Measurements from ENCODE around the gene ABAT.

ABAT gene

GRCh38 chr16:8656376-8656775 lies 18.0 kb upstream of the ABAT start:
- Histone ChIP-seq H3K4me3 (ENCODE audit: low read depth, low read length) (no peak overlapping the region), H3K4me1 (ENCODE audit: control insufficient read depth, insufficient read depth, low read length) (no peaks in the 10 kb centered on the region)

GRCh38 chr16:8660841-8661301 lies 13.5 kb upstream of the ABAT start:
- no peaks in the 10 kb centered on the region for H3K36me3 ChIP-seq (ENCODE audit: control insufficient read depth, insufficient read depth, low read length)
- H3K27me3 ChIP-seq (ENCODE audit: control insufficient read depth, insufficient read depth, low read length), result no peaks in the 10 kb centered on the region
- no peaks in the 10 kb centered on the region for H3K9me3 ChIP-seq (ENCODE audit: control insufficient read depth, insufficient read depth, low read length)
- H3K4me1 ChIP-seq (ENCODE audit: control insufficient read depth, insufficient read depth, low read length), result no peaks in the 10 kb centered on the region
- H3K4me3 ChIP-seq (ENCODE audit: low read depth, low read length), result no peak overlapping the region
- no peak overlapping the region for H3K9ac ChIP-seq (ENCODE audit: low read depth, low read length)

More at GRCh38 chr16:8656376-8656775, 18.0 kb upstream of the ABAT start:
- Histone ChIP-seq H3K36me3 (ENCODE audit: control insufficient read depth, insufficient read depth, low read length) (no peaks in the 10 kb centered on the region), H3K9ac (ENCODE audit: low read depth, low read length) (no peak overlapping the region), H3K9me3 (ENCODE audit: control insufficient read depth, insufficient read depth, low read length) (no peaks in the 10 kb centered on the region), H3K27me3 (ENCODE audit: control insufficient read depth, insufficient read depth, low read length) (no peaks in the 10 kb centered on the region)

DNA sequence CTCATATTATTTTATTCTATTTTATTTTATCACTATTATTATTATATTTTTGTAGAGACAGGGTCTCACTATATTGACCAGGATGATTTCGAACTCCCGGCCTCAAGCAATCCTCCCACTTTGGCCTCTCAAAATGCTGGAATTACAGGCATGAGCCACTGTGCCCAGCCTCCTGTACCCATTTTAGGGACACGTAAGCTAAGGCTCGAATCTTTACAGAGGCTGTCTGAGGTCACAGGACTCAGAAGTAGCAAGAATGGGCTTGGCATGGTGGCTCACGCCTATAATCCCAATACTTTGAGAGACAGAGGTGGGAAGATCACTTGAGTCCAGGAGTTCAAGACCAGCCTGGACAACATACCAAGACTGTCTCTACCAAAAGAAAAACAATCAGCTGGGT lies 12.7 kb upstream of the ABAT start:
- Histone ChIP-seq H3K4me1 (ENCODE audit: control insufficient read depth, insufficient read depth, low read length) (no peaks in the 10 kb centered on the region), H3K27me3 (ENCODE audit: control insufficient read depth, insufficient read depth, low read length) (no peaks in the 10 kb centered on the region), H3K9me3 (ENCODE audit: control insufficient read depth, insufficient read depth, low read length) (no peaks in the 10 kb centered on the region), H3K9ac (ENCODE audit: low read depth, low read length) (no peak overlapping the region), H3K4me3 (ENCODE audit: low read depth, low read length) (no peak overlapping the region), H3K36me3 (ENCODE audit: control insufficient read depth, insufficient read depth, low read length) (no peaks in the 10 kb centered on the region)

DNA sequence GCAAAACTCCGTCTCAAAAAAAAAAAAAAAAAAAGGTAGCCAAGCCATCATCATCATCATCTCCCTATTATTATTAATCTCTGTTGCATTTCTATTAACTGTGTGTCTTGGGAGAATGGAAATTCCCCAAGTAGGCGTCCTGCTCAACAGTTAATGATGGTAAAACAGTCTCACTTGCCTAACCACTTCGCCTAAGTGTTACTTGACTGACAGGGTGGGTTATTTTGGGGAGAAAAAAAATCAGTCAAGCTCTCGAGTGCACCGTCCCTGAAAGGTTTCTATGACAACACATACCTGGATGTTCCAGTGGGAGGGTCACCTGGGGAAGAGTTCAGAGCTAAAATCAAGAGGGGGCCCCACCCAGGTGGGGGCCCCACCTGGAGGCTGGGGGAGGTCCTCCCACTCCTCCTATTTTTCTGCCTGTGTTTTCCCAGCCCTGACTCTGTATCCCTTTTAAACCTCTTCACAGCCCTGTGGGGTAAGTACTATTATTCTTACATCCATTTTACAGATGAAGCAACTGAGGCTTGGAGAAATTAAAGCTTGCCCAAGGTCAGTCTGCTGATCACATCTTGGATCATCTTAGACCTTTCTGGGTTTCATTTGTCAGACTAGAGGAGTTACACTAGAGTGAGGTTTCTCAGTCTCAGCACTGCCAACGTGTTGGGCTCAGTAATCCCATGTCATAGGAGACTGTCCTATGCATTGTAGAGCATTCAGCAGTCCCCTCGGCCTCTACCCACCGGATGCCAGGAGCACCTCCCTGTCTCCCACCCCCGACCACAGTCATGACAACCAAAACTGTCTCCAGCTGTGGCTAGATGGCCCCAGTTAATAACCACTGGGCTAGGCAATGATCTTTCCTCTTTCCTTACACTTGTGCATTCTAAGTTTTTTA lies 11.0 kb upstream of the ABAT start:
- H3K4me1 ChIP-seq (ENCODE audit: control insufficient read depth, insufficient read depth, low read length), result no peaks in the 10 kb centered on the region
- H3K36me3 ChIP-seq (ENCODE audit: control insufficient read depth, insufficient read depth, low read length), result no peaks in the 10 kb centered on the region
- H3K27me3 ChIP-seq (ENCODE audit: control insufficient read depth, insufficient read depth, low read length), result no peaks in the 10 kb centered on the region
- no peak overlapping the region for H3K9ac ChIP-seq (ENCODE audit: low read depth, low read length)
- no peaks in the 10 kb centered on the region for H3K9me3 ChIP-seq (ENCODE audit: control insufficient read depth, insufficient read depth, low read length)
- no peak overlapping the region for H3K4me3 ChIP-seq (ENCODE audit: low read depth, low read length)

DNA sequence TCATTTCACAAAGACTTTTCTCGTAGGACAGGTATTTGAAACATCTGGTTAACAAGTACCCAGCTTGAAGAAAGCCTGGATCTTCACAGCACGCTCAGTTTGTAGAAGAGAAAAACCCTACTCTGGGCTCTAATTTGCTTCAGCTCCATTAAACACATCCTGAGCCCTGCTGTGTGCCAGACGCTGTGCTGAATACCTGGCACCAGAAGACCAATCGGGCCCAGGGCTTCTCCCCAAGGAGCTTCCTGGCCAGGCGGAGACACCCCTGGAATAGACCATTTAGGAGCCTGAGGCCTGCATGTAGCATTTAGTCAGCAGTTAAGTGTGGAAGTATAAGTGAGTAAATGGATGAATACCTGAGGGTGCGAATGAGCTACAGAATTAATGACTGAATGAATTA lies 8.9 kb upstream of the ABAT start:
- Histone ChIP-seq H3K36me3 (ENCODE audit: control insufficient read depth, insufficient read depth, low read length) (no peaks in the 10 kb centered on the region), H3K9me3 (ENCODE audit: control insufficient read depth, insufficient read depth, low read length) (no peaks in the 10 kb centered on the region), H3K4me3 (ENCODE audit: low read depth, low read length) (no peak overlapping the region), H3K9ac (ENCODE audit: low read depth, low read length) (no peak overlapping the region), H3K27me3 (ENCODE audit: control insufficient read depth, insufficient read depth, low read length) (no peaks in the 10 kb centered on the region), H3K4me1 (ENCODE audit: control insufficient read depth, insufficient read depth, low read length) (no peaks in the 10 kb centered on the region)

DNA sequence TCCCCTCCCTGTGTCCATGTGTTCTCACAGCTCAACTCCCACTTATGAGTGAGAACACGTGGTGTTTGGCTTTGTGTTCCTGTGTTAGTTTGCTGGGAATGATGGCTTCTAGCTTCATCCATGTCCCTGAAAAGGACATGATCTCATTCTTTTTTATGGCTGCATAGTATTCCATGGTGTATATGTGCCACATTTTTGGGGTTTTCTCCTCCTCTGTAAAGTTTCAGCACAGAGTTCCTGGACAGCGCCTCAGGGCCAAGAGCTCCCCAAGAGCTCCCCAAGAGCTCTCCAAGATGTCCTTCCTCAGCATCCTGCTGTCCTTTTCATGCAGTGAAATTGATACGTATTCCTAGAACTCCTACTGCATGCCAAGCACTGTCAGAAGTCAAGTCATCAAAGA lies 6.9 kb upstream of the ABAT start:
- Histone ChIP-seq H3K27me3 (ENCODE audit: control insufficient read depth, insufficient read depth, low read length) (no peaks in the 10 kb centered on the region), H3K9me3 (ENCODE audit: control insufficient read depth, insufficient read depth, low read length) (no peaks in the 10 kb centered on the region), H3K4me1 (ENCODE audit: control insufficient read depth, insufficient read depth, low read length) (no peaks in the 10 kb centered on the region), H3K36me3 (ENCODE audit: control insufficient read depth, insufficient read depth, low read length) (no peaks in the 10 kb centered on the region), H3K9ac (ENCODE audit: low read depth, low read length) (no peak overlapping the region), H3K4me3 (ENCODE audit: low read depth, low read length) (no peak overlapping the region)

DNA sequence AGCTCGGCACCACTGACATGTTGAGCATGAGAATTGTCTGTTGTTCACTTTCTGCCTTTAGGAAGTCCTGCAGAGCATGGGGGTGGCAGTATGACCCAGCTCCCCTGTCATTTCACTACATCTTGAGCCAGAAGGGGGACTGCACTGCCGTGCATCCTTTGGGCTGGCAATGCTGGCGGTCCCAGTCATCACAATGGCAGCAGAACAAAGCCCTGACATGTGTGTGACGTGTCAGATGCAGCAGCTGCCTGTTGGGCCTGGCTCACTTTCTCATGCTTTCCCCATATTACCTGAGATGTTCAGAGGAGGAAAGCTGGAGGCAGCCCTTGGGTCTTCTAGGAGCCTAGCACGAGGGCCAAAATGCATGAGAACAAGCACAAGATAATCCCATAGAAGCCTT lies 6.3 kb upstream of the ABAT start:
- Histone ChIP-seq H3K36me3 (ENCODE audit: control insufficient read depth, insufficient read depth, low read length) (no peaks in the 10 kb centered on the region), H3K9me3 (ENCODE audit: control insufficient read depth, insufficient read depth, low read length) (no peaks in the 10 kb centered on the region), H3K27me3 (ENCODE audit: control insufficient read depth, insufficient read depth, low read length) (peaks cover 4% of the 10 kb centered on the region), H3K4me3 (ENCODE audit: low read depth, low read length) (no peak overlapping the region), H3K4me1 (ENCODE audit: control insufficient read depth, insufficient read depth, low read length) (no peaks in the 10 kb centered on the region), H3K9ac (ENCODE audit: low read depth, low read length) (no peak overlapping the region)

GRCh38 chr16:8669481-8669880 lies 4.9 kb upstream of the ABAT start:
- no peak overlapping the region for H3K9ac ChIP-seq (ENCODE audit: low read depth, low read length)
- no peak overlapping the region for H3K4me3 ChIP-seq (ENCODE audit: low read depth, low read length)
- no peaks in the 10 kb centered on the region for H3K4me1 ChIP-seq (ENCODE audit: control insufficient read depth, insufficient read depth, low read length)
- peaks cover 12% of the 10 kb centered on the region for H3K27me3 ChIP-seq (ENCODE audit: control insufficient read depth, insufficient read depth, low read length)
- no peaks in the 10 kb centered on the region for H3K36me3 ChIP-seq (ENCODE audit: control insufficient read depth, insufficient read depth, low read length)
- H3K9me3 ChIP-seq (ENCODE audit: control insufficient read depth, insufficient read depth, low read length), result no peaks in the 10 kb centered on the region

DNA sequence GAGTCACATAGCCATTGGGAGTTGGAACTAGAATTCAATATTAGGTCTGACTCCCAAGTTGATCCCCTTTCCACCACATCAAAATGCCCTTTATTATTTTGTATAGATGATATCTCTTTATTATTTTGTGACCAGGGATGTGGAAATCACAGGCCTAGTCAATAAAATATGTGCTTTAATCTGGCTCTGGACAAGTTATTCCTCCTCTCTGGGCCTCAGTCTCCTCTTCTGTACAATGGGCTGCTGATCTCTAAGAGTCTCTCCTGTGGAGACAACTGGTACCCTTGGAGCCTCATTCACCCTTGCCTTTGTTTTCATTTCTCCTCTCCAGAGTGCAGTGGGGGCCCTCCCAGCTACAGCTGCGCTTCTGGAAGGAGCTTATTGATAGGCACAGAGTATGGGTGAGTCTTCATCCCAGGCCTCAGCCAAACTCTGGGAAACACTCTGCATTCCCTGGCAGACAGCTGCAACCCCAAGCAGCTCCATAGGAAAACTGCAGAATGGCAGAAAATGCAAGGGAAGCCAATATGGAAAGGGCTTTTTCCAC lies 4.3 kb upstream of the ABAT start:
- Histone ChIP-seq H3K4me1 (ENCODE audit: control insufficient read depth, insufficient read depth, low read length) (no peaks in the 10 kb centered on the region), H3K9ac (ENCODE audit: low read depth, low read length) (no peak overlapping the region), H3K4me3 (ENCODE audit: low read depth, low read length) (no peak overlapping the region), H3K27me3 (ENCODE audit: control insufficient read depth, insufficient read depth, low read length) (peaks cover 17% of the 10 kb centered on the region), H3K9me3 (ENCODE audit: control insufficient read depth, insufficient read depth, low read length) (no peaks in the 10 kb centered on the region), H3K36me3 (ENCODE audit: control insufficient read depth, insufficient read depth, low read length) (no peaks in the 10 kb centered on the region)

DNA sequence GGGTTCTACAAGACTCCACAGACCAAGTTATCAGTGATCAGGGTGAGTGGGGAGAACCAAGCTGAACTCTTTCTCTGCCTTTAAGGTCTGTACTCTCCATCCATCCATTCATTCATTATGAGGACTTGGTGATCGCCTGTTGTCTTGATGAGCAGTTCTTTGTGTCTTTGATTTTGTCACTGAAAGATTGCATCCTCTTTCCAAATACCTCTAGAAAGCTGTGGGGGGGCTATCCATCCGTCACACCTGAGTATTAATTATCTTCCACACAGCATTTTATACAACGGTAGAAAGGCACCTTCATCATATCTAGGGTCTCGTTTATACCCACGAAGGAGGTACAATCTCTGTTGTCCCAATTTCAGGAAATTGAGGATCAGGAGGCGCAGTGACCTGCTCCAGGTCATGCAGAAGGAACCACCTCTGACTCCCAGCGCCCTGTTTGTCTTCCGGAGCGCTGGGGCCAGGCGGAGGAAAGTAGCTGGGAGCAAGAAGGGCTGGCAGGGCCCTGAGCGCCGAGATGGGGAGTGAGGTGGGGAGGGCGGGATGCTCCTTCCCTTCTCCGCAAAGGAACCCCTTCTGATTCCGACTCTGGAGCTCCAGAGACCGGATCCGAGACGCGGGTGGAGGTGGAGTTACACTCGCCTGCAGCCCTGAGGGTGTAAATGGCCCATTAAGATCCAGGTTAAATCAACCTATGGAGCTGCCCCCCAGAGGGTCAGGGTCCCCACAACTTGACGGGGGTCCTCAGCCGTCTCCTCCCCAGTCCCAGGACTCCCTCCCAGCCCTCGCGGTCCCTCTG lies 605 bp upstream of the ABAT start:
- Histone ChIP-seq H3K4me1 (ENCODE audit: control insufficient read depth, insufficient read depth, low read length) (no peaks in the 10 kb centered on the region), H3K9me3 (ENCODE audit: control insufficient read depth, insufficient read depth, low read length) (no peaks in the 10 kb centered on the region), H3K36me3 (ENCODE audit: control insufficient read depth, insufficient read depth, low read length) (no peaks in the 10 kb centered on the region), H3K27me3 (ENCODE audit: control insufficient read depth, insufficient read depth, low read length) (peaks cover 26% of the 10 kb centered on the region), H3K4me3 (ENCODE audit: low read depth, low read length) (peak overlapping the region; percentile 82), H3K9ac (ENCODE audit: low read depth, low read length) (no peak overlapping the region)

DNA sequence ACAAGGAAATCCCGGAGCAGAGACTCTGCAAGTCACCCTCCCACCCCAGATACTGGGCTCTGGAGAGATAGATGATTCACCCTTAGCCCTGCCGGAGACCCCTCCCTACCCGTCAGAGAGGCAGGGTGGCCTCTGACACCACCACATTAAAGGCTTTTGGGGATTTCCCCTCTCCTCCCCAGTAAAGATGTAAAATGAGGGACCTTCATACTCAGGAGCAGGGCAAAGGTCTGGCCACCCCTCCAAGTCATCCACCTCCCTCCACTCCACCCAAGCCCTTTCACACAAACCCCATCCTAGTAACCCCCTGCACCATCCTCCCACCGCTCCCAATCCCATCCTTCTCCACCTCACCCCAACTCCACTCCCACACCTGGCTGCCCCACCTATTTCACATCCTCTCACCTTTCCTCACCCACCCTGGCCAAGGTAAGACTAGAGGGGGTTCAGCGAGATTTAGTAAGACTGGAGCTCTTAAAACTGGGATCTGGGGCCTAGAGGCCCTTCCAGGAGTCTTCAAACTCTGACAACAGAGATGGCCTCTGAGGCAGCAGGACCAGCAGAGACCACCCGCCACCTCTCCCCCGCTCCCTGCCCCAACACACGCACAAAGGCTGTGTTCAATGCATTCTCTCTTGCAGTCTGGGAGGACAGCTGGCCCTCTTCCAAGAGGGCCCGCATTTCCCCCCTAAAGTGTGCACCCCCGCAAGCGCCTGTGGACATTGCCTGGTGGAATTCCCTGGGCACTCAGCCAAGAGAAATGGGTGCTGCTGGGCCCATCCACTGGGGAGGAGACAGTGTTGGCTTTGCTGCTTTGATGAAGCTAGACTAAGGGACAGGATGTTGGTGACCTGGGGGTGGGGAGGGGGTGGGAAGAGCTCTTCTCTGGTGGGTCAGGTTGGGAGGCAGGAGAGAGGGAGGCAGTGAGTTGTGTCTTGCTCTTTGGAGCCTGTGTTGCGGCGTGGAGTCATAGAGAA lies 1.1 kb downstream of the ABAT start:
- H3K27me3 ChIP-seq (ENCODE audit: control insufficient read depth, insufficient read depth, low read length), result peaks cover 26% of the 10 kb centered on the region
- no peak overlapping the region for H3K9ac ChIP-seq (ENCODE audit: low read depth, low read length)
- peak overlapping the region; percentile 67 for H3K4me3 ChIP-seq (ENCODE audit: low read depth, low read length)
- H3K4me1 ChIP-seq (ENCODE audit: control insufficient read depth, insufficient read depth, low read length), result no peaks in the 10 kb centered on the region
- no peaks in the 10 kb centered on the region for H3K36me3 ChIP-seq (ENCODE audit: control insufficient read depth, insufficient read depth, low read length)
- H3K9me3 ChIP-seq (ENCODE audit: control insufficient read depth, insufficient read depth, low read length), result no peaks in the 10 kb centered on the region
